Glutamatergic neuron (in vitro differentiated cells): ENCODE results near the gene TBRG4. TPM values are rescaled to one million over a fixed set of nuclear protein-coding genes. Genes with fewer than 3 reads are reported as not detected.

Source experiments
- DNase-seq: peaks from one replicate; pipeline ENCODE4 v3.0.0; 2022
- H3K27ac Mint-ChIP-seq: one replicate; pipeline ENCODE4 v1.8.0; 2020; ENCODE audit warnings: mild to moderate bottlenecking, mixed read lengths, inconsistent platforms; ENCODE audit not compliant: unreplicated experiment
- H3K27me3 Mint-ChIP-seq: one replicate; pipeline ENCODE4 v1.8.0; 2020; ENCODE audit warnings: mild to moderate bottlenecking, moderate library complexity, mixed read lengths, inconsistent platforms; ENCODE audit not compliant: unreplicated experiment
- H3K36me3 Mint-ChIP-seq: one replicate; pipeline ENCODE4 v1.8.0; 2020; ENCODE audit warnings: mild to moderate bottlenecking, mixed read lengths, inconsistent platforms; ENCODE audit not compliant: unreplicated experiment
- H3K4me1 Mint-ChIP-seq: one replicate; pipeline ENCODE4 v1.8.0; 2020; ENCODE audit warnings: mild to moderate bottlenecking, low read depth, mixed read lengths, inconsistent platforms; ENCODE audit not compliant: unreplicated experiment
- H3K4me3 Mint-ChIP-seq: one replicate; pipeline ENCODE4 v1.8.0; 2020; ENCODE audit warnings: mild to moderate bottlenecking, mixed read lengths, inconsistent platforms; ENCODE audit not compliant: unreplicated experiment
- H3K9me3 Mint-ChIP-seq: one replicate; pipeline ENCODE4 v1.8.0; 2020; ENCODE audit warnings: mild to moderate bottlenecking, moderate library complexity, mixed read lengths, inconsistent platforms; ENCODE audit not compliant: unreplicated experiment
- CTCF ChIP-seq: fragments of 200-600 bp; sonication (generic); IDR thresholded peaks from one replicate; pipeline ENCODE4 v1.5.0; 2021; ENCODE audit not compliant: partially characterized antibody, unreplicated experiment
- total RNA-seq: library from RNA; stranded (reverse); fragmentation: NEBNext Ultra II Directional; extraction: Animal tissue kit (Norgen Biotek cat#: 25700); gene quantifications from one replicate; pipeline ENCODE4 v1.2.1, GENCODE V29; 2021; ENCODE audit not compliant: unreplicated experiment

TBRG4 gene
- total RNA-seq, 1 donor from 2014 or later = 90.1 TPM

GRCh38 chr7:45150199-45150598, 38.7 kb upstream of the TBRG4 start:
- DNase-seq = no peak
- peaks cover 7% of the 10 kb centered on the region for H3K27me3 Mint-ChIP-seq

GRCh38 chr7:45149606-45150005, 38.1 kb upstream of the TBRG4 start:
- no peak for TF ChIP-seq CTCF
- H3K27ac Mint-ChIP-seq = no peak overlapping the region
- H3K27me3 Mint-ChIP-seq = peaks cover 7% of the 10 kb centered on the region
- H3K9me3 Mint-ChIP-seq = no peaks in the 10 kb centered on the region
- H3K36me3 Mint-ChIP-seq = no peaks in the 10 kb centered on the region
- no peak for DNase-seq
- H3K4me3 Mint-ChIP-seq = no peak overlapping the region
- H3K4me1 Mint-ChIP-seq = peaks cover 2% of the 10 kb centered on the region

More at GRCh38 chr7:45150199-45150598, 38.7 kb upstream of the TBRG4 start:
- no peak overlapping the region for H3K4me3 Mint-ChIP-seq
- no peak overlapping the region for H3K27ac Mint-ChIP-seq
- TF ChIP-seq CTCF = no peak
- H3K9me3 Mint-ChIP-seq = no peaks in the 10 kb centered on the region
- H3K36me3 Mint-ChIP-seq = no peaks in the 10 kb centered on the region
- H3K4me1 Mint-ChIP-seq = peaks cover 2% of the 10 kb centered on the region

GRCh38 chr7:45148653-45148973, 37.1 kb upstream of the TBRG4 start:
- H3K27ac Mint-ChIP-seq = no peak overlapping the region
- TF ChIP-seq CTCF = no peak
- no peak overlapping the region for H3K4me3 Mint-ChIP-seq
- H3K9me3 Mint-ChIP-seq = no peaks in the 10 kb centered on the region
- no peaks in the 10 kb centered on the region for H3K36me3 Mint-ChIP-seq
- DNase-seq = no peak
- peaks cover 7% of the 10 kb centered on the region for H3K27me3 Mint-ChIP-seq
- peaks cover 2% of the 10 kb centered on the region for H3K4me1 Mint-ChIP-seq

- Mint-ChIP-seq H3K27ac (no peak overlapping the region), H3K4me1 (peaks cover 2% of the 10 kb centered on the region)
- DNase-seq = no peak
Observed at GRCh38 chr7:45147858-45148652, 36.6 kb upstream of the TBRG4 start.

More at GRCh38 chr7:45147858-45148652, 36.6 kb upstream of the TBRG4 start:
- TF ChIP-seq CTCF = no peak
- Mint-ChIP-seq H3K4me3 (no peak overlapping the region), H3K36me3 (no peaks in the 10 kb centered on the region), H3K9me3 (no peaks in the 10 kb centered on the region), H3K27me3 (peaks cover 5% of the 10 kb centered on the region)
